Neural crest cell (in vitro differentiated cells): ENCODE measurements around the gene TRIO. TPM values are rescaled to one million over a fixed set of nuclear protein-coding genes. Genes with fewer than 3 reads are reported as not detected.

Experiments used
- DNase-seq: peaks from one replicate; pipeline ENCODE4 v3.0.0; 2021; ENCODE audit warnings: low read depth, mixed read lengths, low spot score
- H3K27ac Mint-ChIP-seq: one replicate; pipeline ENCODE4 v1.8.0; 2021; ENCODE audit warnings: mild to moderate bottlenecking, mixed read lengths; ENCODE audit not compliant: unreplicated experiment
- H3K27me3 Mint-ChIP-seq: 2 replicates; pipeline ENCODE4 v1.8.0; 2021; ENCODE audit warnings: low read depth, mild to moderate bottlenecking, mixed read lengths
- H3K36me3 Mint-ChIP-seq: 2 replicates; pipeline ENCODE4 v1.8.0; 2021; ENCODE audit warnings: low read depth, mild to moderate bottlenecking, mixed read lengths
- H3K4me1 Mint-ChIP-seq: 2 replicates; pipeline ENCODE4 v1.8.0; 2021; ENCODE audit warnings: mixed read lengths
- H3K4me3 Mint-ChIP-seq: one replicate; pipeline ENCODE4 v1.8.0; 2021; ENCODE audit warnings: mild to moderate bottlenecking, mixed read lengths
- H3K9me3 Mint-ChIP-seq: 2 replicates; pipeline ENCODE4 v1.8.0; 2021; ENCODE audit warnings: mixed read lengths
- total RNA-seq: library from RNA; stranded (reverse); gene quantifications from 2 replicates; pipeline ENCODE4 v1.2.1, GENCODE V29; 2021
- TF ChIP-seq, protein P1 (sequence below): fragments of 200-600 bp; sonication (generic); conservative IDR thresholded peaks from 2 replicates; pipeline ENCODE4 v1.5.0; 2021; ENCODE audit warnings: antibody characterized with exemption, mild to moderate bottlenecking

Gene TRIO
- total RNA-seq, 1 donor from 2014 or later, result 134 TPM

DNA sequence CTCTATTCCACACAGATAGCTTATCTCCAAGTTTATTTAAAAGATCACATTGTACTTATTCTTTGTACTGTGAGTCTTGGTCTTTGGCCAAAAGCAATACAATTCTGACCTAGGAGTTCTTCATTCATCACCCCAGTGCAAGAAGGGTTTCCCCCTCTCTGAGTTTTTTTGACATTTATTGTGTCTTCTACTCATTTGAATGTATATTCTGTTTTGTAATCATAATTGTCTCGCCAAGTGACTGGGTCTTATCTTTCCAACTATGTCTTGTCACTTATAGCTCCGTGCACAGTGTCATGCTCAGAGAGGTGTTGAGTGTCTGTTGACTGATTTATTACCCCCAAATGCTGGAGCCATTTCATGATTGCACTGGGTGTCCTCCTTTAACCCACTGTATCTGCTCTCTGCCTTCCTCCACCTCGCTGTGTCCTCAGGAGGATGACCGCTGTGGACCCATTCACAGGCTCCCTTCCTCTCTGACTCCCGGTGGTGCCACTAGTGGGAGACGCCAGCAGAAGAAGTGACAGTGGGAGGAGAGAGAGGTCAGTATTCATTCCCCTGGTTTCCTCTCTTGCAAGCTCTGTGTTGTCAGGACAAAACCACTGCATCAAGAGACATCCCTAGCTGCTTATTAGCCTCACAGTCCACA lies 11.2 kb upstream of the TRIO start:
- Mint-ChIP-seq H3K4me3 (no peak overlapping the region), H3K27me3 (peaks cover 16% of the 10 kb centered on the region), H3K36me3 (no peaks in the 10 kb centered on the region), H3K27ac (no peak overlapping the region), H3K4me1 (peaks cover 10% of the 10 kb centered on the region), H3K9me3 (no peaks in the 10 kb centered on the region)
- TF ChIP-seq, protein P1, sequence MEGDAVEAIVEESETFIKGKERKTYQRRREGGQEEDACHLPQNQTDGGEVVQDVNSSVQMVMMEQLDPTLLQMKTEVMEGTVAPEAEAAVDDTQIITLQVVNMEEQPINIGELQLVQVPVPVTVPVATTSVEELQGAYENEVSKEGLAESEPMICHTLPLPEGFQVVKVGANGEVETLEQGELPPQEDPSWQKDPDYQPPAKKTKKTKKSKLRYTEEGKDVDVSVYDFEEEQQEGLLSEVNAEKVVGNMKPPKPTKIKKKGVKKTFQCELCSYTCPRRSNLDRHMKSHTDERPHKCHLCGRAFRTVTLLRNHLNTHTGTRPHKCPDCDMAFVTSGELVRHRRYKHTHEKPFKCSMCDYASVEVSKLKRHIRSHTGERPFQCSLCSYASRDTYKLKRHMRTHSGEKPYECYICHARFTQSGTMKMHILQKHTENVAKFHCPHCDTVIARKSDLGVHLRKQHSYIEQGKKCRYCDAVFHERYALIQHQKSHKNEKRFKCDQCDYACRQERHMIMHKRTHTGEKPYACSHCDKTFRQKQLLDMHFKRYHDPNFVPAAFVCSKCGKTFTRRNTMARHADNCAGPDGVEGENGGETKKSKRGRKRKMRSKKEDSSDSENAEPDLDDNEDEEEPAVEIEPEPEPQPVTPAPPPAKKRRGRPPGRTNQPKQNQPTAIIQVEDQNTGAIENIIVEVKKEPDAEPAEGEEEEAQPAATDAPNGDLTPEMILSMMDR, result no peak
- DNase-seq, result no peak

DNA sequence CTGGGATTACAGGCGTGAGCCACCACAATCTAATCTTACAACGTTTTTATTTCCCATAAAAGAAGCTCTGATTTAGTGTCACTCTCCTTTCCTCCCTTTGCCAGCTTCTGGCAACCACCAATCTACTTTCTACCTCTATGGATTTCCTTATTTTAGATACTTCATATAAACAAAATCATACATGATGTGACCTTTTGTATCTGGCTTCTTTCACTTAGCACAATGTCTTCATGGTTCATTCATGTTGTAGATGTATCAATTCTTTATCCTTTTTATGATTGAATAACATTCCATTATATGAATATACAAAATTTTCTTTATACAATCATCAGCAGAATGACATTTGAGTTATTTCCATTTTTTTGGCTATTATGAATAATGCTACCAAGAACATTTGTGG lies 9.7 kb upstream of the TRIO start:
- Mint-ChIP-seq H3K36me3 (no peaks in the 10 kb centered on the region), H3K4me1 (peaks cover 10% of the 10 kb centered on the region), H3K9me3 (no peaks in the 10 kb centered on the region), H3K27me3 (peaks cover 17% of the 10 kb centered on the region), H3K4me3 (no peak overlapping the region), H3K27ac (no peak overlapping the region)
- TF ChIP-seq, protein P1, result no peak
- DNase-seq, result no peak

DNA sequence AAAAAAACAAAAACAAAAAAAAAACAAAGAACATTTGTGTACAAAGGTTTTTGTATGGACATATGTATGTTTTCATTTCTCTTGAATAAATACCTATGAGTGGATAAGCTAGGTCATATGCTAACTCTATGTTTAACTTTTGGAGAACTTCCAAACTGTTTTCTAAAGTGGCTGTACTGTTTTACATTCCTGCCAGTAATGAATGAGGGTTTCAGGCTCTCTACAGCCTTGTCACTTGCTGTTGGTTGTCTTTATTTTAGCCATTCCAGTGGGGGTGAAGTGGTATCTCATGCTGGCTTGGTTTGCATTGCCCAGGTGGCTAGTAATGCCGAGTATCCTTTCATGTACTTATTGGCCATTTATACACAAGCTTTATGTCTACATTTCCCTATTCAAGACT lies 9.1 kb upstream of the TRIO start:
- Mint-ChIP-seq H3K36me3 (no peaks in the 10 kb centered on the region), H3K27ac (no peak overlapping the region), H3K9me3 (no peaks in the 10 kb centered on the region), H3K4me1 (peaks cover 10% of the 10 kb centered on the region), H3K27me3 (peaks cover 17% of the 10 kb centered on the region), H3K4me3 (no peak overlapping the region)
- no peak for DNase-seq
- TF ChIP-seq, protein P1, result no peak

DNA sequence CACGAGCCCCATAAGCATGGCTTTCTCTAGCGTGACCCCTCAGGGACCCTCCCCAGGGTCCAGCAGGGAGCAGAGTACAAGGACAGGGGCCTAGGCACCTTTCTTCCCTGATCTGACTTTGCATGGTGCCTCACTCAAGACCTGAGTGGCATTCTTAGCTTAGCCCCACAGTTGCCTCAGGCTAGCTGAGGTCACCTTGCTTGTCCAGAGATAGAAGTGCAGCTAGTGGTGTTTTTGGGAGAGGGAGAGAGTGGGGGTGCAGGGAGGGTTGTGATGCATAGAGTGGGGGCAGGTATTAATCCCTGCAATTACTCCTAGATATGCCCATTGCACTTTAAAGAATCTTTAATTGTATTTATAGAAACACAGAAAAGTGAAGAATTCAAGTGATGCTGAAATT lies 8.4 kb upstream of the TRIO start:
- H3K4me3 Mint-ChIP-seq, result no peak overlapping the region

DNA sequence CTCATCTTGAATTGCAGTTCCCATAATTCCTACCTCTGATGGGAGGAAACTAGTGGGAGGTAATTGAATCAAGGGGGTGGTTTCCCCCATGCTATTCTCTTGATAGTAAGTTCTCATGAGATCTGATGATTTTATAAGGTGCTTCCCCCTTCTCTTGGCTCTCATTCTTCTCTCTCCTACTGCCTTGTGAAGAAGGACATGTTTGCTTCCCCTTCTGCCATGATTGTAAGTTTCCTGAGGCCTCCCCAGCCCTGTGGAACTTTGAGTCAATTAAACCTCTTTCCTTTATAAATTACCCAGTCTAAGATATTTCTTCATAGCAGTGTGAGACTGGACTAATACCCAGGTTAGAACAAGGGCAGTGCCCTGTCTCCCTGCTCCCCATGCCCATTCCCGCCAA lies 7.5 kb upstream of the TRIO start:
- peaks cover 25% of the 10 kb centered on the region for H3K27me3 Mint-ChIP-seq
- H3K4me3 Mint-ChIP-seq, result no peak overlapping the region
- TF ChIP-seq, protein P1, result no peak
- H3K9me3 Mint-ChIP-seq, result no peaks in the 10 kb centered on the region
- H3K27ac Mint-ChIP-seq, result no peak overlapping the region
- H3K4me1 Mint-ChIP-seq, result peaks cover 10% of the 10 kb centered on the region
- no peak for DNase-seq
- H3K36me3 Mint-ChIP-seq, result no peaks in the 10 kb centered on the region

More for the DNA sequence above, 8.4 kb upstream of the TRIO start:
- Mint-ChIP-seq H3K4me1 (peaks cover 10% of the 10 kb centered on the region), H3K36me3 (no peaks in the 10 kb centered on the region), H3K9me3 (no peaks in the 10 kb centered on the region), H3K27ac (no peak overlapping the region), H3K27me3 (peaks cover 22% of the 10 kb centered on the region)
- TF ChIP-seq, protein P1, result no peak
- DNase-seq, result no peak
